GM19395 (cell line): Measurements from ENCODE around the gene LURAP1L.

Experiments
- ATAC-seq: cut with Tn5 transposase; IDR thresholded peaks from one replicate; pipeline ENCODE4 v1.9.1; 2021; ENCODE audit warnings: mild to moderate bottlenecking, moderate library complexity; ENCODE audit not compliant: unreplicated experiment

Gene LURAP1L

DNA sequence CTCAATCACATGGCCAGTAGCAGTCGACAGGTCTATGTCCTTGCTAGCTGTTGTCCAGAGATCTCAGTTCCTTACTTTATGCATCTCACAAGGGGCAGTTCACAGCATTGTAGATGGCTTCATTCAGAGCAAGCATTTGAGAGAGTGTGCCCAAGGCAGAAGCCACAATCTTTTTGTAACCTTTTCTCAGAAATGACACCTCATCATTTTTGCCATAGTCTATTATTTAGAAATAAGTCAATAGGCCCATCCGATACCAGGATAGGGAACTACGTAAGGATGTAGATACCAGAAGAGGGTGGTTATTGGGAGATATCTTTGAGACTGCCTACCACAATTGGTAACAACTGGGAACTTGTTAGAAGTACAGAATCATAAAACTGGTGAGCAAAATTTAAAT, 37.1 kb downstream of the LURAP1L start:
- ATAC-seq, result no peak

DNA sequence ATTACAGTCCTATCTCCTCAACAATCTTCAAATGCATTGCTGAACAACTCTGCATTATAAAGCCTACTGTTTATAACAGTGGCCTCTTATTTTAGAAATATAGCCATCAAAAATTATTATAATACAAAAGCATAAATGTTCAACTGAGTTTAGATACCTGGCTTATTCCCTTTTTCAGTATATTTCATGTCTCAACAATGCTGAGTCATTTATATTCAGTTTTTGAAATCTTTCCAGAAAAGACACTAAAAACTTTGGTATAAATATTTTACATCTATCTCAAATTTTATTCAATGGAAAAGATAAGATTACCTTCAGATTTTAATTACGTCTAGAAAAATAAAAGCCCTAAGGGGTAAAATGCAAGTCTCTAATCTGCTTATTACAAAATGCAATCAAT, 37.9 kb downstream of the LURAP1L start:
- no peak for ATAC-seq

- no peak for ATAC-seq
Observed at GRCh38 chr9:12813533-12813932, 38.7 kb downstream of the LURAP1L start.

GRCh38 chr9:12813960-12814876, 39.4 kb downstream of the LURAP1L start:
- ATAC-seq, result peak; percentile 68

DNA sequence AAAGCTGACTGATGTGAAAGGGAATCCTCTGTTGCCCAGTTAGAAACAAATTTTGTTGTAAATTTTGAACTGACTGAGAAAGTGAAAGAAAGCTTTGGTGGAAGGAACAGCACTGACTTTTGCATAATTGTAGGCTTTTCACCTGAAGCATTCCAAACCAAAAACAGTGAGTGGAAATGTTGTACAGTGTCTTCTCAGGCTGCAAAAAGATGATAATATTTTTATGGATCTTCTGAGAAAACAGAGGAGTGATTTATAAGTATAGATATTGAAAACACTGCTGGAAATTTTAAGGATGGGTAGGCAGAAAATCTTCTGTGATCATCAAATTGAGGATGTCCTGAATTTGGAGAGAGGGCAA, 40.0 kb downstream of the LURAP1L start:
- peak; percentile 14 for ATAC-seq

DNA sequence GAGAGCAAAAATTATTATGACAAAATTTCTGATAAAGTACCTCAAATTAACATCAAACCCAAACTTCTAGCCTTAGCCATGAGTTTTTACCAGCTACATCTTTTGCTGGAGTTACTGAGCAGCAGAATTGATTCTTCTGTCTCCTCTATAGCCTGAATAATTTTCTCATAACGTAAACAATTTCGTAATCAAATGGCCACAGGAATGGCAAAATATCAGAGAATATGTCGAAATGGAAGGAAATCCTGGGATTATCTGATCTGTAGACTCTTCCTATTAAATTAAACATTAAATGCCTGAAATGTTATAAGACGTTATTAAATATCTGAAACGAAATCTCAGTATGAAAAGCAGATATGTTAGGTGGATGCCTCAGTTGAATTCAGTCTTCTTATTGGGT, 41.1 kb downstream of the LURAP1L start:
- ATAC-seq, result no peak

GRCh38 chr9:12816656-12817101, 41.9 kb downstream of the LURAP1L start:
- no peak for ATAC-seq

DNA sequence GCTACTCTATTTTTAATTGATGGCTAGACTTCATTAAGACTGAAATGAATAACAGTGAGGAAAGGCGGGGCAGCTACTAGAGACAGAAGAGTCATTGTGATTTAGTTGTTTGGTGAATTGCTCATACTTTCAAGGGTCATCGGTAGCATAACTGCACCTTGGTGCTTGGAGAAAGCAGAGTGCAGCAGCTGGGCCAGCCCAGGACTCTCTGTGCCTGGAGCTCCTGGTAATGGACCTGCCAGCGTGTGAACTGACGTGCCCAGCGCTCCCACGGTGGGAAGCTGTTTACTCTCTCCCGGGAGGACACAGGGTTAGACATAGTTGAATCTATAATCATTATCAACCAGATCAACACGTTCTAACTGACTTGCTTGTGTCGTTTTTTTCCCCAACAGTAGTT, 42.9 kb downstream of the LURAP1L start:
- no peak for ATAC-seq

DNA sequence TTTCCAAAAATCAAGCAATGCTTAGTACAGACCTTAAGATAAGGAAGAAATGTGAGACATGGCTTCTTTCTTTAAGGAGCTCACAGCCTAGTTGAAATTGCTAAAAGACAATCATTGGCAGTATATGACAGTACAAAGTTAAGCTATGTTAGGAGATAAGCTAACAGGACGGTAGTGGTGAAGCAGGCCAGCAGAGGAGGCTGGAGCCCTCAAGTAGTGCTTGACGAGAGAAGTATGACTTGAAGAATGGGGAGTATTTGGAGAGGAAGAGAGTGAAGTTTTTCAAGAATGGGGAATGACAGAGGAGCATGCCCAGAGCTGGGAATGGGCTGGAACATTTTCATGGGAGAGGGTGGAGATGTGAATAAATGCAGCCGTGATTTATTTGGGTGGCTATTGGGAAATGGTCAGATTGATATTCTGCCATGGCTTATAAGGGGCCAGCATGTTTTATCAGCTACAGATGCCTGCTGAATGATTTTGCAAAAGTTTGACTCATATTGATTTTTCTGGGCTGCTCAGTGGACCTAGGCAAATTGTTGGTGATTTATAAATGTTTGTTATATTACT, 43.7 kb downstream of the LURAP1L start:
- ATAC-seq, result no peak

DNA sequence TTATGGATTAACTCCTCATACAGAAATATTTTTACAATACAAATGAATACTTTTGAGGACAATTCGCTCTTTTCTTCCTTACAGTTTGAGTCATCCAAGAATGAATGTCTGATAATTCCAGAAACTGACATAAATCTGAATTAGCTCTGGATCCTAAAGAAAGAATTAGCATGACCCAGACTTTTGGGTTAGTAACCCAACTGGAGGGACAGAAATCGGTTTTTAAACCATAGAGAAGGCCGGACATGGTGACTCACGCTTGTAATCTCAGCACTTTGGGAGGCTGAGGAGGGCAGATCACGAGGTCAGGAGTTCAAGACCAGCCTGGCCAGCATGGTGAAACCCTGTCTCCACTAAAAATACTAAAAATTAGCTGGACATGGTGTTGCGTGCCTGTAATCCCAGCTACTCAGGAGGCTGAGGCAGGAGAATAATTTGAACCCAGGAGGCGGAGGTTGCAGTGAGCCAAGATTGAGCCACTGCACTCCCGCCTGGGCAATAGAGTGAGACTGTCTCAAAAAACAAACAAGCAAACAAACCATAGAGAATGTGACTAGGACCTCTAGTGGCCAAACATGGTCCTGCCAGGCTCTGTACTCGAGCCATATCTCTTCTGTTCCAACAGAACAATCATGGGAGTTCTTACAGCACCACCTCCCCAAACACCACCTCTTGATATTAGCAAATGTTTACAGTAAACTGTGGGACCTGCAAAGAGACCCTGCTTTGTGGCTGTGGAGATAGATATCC, 44.8 kb downstream of the LURAP1L start:
- ATAC-seq, result peak; percentile 84

- ATAC-seq, result no peak
Observed at GRCh38 chr9:12822111-12822510, 47.3 kb downstream of the LURAP1L start.

- ATAC-seq, result no peak
Observed at GRCh38 chr9:12826924-12827565, 52.2 kb downstream of the LURAP1L start.

DNA sequence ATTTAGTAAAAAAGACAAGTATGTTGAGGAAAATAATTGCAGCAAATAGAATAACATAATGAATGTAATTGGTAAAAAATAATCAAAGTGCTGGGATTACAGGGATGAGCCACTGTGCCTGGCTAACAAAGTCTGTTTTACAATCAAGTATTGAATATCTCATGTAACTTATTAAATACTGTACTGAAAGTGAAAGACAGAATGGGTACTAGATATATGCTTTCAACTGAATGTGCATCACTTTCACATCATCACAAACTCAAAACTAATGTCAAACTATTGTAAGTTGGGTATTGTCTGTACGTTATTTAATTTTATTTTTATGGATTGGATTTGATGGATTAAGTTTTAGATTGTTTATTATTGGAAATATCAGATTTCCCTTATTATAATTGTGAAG, 58.9 kb downstream of the LURAP1L start:
- ATAC-seq, result no peak

DNA sequence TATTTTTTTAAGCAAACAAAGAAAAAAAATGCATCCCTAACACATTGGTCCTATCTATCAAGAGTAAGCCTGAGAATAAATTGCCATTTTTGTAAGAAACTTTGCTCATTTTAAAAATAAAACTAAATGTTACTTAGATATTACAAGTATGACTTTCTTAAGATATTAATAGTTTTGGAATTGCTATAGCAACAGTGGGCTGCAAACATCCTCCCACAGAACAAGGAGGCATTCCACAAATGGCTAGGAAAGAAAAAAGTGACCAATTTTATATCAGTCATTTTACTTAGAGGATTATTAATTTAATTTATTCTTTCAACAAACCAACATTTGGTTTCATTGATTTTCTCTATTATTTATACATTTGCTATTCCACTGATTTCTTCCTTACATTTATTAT, 63.7 kb downstream of the LURAP1L start:
- ATAC-seq, result no peak

GRCh38 chr9:12843735-12844134, 68.9 kb downstream of the LURAP1L start:
- no peak for ATAC-seq

DNA sequence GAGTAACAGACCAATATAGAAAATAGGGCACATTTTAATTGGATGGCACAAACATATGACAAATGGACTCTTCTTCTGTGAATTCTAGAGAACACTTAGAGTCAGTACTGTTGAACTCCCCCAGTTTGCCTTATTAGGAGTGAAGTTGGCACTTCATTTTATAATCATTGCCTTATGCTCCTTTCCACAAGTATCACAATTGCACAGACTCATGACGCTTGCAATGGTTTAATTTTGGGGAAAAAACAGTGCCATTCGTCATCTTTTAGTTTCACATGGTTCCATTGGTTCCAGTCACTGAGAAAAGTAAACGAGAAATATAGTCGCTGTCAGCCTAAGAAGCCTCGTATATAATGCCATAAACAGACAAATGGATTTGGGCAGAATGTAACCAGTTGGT, 71.2 kb downstream of the LURAP1L start:
- ATAC-seq, result no peak

DNA sequence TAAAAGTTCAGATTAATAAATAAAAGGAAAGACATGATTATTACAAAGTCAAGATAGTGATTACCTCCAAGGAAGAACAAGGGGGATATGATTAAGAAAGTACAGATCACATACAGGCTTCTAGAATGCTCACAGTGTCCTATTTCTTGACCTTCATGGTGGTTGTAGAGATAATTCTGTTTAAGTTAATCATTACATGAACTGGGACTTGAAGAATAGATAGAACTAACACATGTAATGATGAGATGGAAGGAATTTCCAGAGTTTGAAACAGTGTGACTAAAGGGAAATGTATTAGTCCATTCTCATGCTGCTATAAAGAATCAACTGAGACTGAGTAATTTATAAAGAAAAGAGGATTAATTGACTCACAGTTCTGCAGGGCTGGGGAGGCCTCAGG, 72.7 kb downstream of the LURAP1L start:
- ATAC-seq, result no peak

DNA sequence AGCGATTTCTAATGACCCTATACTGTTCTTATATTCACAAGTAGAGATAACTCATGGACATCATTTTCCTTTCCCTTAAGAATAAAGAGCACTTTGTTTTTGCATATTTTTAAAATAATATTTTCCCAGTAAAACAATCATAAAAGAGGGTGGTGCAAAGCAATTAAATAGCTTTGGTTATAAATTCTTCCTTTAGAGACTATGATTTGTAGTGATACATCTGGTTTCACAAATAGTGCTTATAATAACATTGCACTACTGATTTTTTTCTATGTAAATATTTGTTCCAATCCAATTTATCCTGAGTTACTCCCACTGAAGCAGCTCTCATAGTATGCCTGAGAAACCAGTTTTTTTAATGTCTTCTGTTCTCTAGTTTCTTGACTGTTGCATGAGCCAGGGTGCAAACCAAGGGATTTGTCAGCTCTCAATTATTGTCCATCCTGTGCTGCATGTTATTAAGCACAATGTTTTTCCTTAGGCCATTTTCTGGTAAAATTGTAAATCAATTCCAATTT, 74.7 kb downstream of the LURAP1L start:
- no peak for ATAC-seq

DNA sequence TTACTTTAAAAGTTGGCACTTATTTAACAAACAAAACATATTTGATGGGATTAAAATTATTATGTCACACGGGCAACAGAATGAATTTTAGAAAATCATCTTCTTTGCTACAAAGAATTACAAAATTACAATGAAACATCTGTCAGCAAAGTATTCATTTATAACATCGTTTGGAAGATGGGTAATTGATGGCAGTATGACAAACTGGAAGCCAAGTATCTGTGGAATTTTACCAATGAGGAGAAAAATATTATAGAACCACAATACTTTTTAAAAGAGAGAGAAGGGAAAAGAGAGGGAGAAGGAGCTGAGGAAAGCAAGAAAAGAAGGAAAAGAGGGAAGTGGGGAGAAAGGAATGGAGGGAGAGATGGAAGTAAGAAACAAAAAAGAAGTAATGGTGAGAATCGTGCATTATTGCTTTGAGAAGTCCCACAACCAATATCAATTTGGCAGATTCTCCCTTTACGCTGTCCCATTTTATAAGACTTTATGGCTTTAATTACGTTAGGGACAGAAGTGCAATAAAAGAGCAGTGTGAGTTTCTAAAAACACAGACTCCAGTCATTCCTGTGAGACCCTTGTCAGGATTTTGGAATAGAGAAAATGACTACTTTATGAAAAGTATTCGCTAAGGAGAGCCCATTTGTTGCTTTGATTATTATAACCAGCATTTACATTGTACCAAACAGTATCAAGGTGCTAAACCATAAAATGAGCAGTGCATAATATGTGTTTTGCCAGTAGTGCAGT, 76.7 kb downstream of the LURAP1L start:
- ATAC-seq, result no peak

GRCh38 chr9:12853051-12853450, 78.2 kb downstream of the LURAP1L start:
- no peak for ATAC-seq
